Activated B cell treated with CpG ODN at 0.5 μM for 24 hours (primary cell): ENCODE results near the gene COPS4. TPM values are rescaled to one million over a fixed set of nuclear protein-coding genes. Genes with fewer than 3 reads are reported as not detected.
"Not testable (repeated sequence)": the region's sequence is repeated elsewhere in the genome, so short reads cannot be mapped to it uniquely, and the experiment has no call there.

Experiments used
- ATAC-seq: fragments of 200-7000 bp; cut with Tn5 transposase; one replicate; pipeline ENCODE4 v1.10.0; 2021; ENCODE audit warnings: low read depth, mild to moderate bottlenecking, moderate library complexity
- CTCF ChIA-PET: fragments of 350-600 bp; sonication (Branson Sonifier 250); formaldehyde crosslinking; loops from one replicate; lab custom pipeline; 2021; ENCODE audit warnings: antibody characterized with exemption; lab: Charles Lee
- POLR2A ChIA-PET: fragments of 350-600 bp; sonication (Branson Sonifier 250); formaldehyde crosslinking; loops from one replicate; lab custom pipeline; 2021; ENCODE audit warnings: antibody characterized with exemption; lab: Charles Lee
- DNase-seq: peaks from one replicate; pipeline ENCODE4 v3.0.0; 2022
- H3K27ac Mint-ChIP-seq: one replicate; pipeline ENCODE4 v1.8.0; 2020; ENCODE audit warnings: mixed read lengths
- H3K27me3 Mint-ChIP-seq: one replicate; pipeline ENCODE4 v1.8.0; 2021; ENCODE audit warnings: mixed read lengths
- H3K36me3 Mint-ChIP-seq: one replicate; pipeline ENCODE4 v1.8.0; 2021; ENCODE audit warnings: low read depth, mixed read lengths
- H3K4me1 Mint-ChIP-seq: one replicate; pipeline ENCODE4 v1.8.0; 2021; ENCODE audit warnings: mixed read lengths
- H3K4me3 Mint-ChIP-seq: one replicate; pipeline ENCODE4 v1.8.0; 2020; ENCODE audit warnings: mild to moderate bottlenecking, mixed read lengths
- H3K9me3 Mint-ChIP-seq: one replicate; pipeline ENCODE4 v1.8.0; 2020; ENCODE audit warnings: mixed read lengths
- intact Hi-C: fragments of 100-400 bp; cut with micrococcal nuclease; formaldehyde crosslinking; loops from one replicate; pipeline ENCODE4 v1.15.1; 2024
- total RNA-seq: library from RNA; stranded (reverse); gene quantifications from 2 replicates; pipeline ENCODE4 v1.2.3, GENCODE V29; 2022
- TF ChIP-seq, protein P1 (sequence below): fragments of 200-600 bp; IDR thresholded peaks from one replicate; pipeline ENCODE4 v1.8.0; 2022; ENCODE audit warnings: antibody characterized with exemption, mild to moderate bottlenecking

COPS4 gene
- total RNA-seq, 1 donor from 2014 or later = 36.7 TPM

DNA sequence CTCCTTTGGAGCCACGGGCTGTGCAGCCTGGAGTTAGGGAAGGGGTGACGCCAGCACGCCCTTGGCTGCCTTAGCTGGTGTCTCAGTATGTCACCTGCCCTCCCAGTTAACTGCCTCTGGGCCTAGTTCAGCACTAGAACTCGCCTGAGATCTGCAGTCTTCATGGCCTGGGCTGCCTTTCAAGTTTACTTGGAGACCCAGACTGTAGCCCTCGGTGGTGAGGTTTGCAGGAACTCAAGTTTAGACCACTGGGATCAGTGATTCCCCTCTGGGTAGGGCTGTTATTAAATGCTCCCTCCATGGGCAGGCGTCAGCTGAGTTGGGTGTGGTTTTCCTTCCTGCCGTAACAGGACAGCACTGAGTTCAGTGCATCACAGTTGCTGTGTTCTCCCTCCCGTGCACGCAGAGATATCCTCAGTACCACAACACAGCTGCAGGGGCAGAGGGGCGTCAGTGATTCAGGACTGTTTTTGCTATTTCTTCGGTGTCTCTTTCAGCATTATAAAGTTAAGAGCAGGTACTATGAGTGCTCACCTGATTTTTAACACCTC, 49.0 kb downstream of the COPS4 start:
- intact Hi-C loops = loop anchor here (1.0 to 2.0 kb wide), 6 partner anchors 10 to 176 kb away; no protein-coding TSS in a partner anchor
- DNase-seq (peak; percentile 33), ATAC-seq (peak; percentile 96)
- peaks cover 5% of the 10 kb centered on the region for H3K9me3 Mint-ChIP-seq
- no peaks in the 10 kb centered on the region for H3K27me3 Mint-ChIP-seq
- peaks cover 50% of the 10 kb centered on the region for H3K4me1 Mint-ChIP-seq
- H3K36me3 Mint-ChIP-seq = peaks cover 36% of the 10 kb centered on the region
- POLR2A ChIA-PET = interaction anchor here (0.5 to 2.5 kb wide), 11 partner anchors 8 to 780 kb away, joined by 3 to 17 read pairs (median 7); partner anchors contain the start of gene COQ2
- peak overlapping the region; percentile 90 for H3K27ac Mint-ChIP-seq
- peak overlapping the region; percentile 57 for H3K4me3 Mint-ChIP-seq
- CTCF ChIA-PET = interaction anchor here (1.1 to 3.0 kb wide), 10 partner anchors 9 to 198 kb away, joined by 3 to 20 read pairs (median 5); no protein-coding TSS in a partner anchor
- TF ChIP-seq, protein P1, sequence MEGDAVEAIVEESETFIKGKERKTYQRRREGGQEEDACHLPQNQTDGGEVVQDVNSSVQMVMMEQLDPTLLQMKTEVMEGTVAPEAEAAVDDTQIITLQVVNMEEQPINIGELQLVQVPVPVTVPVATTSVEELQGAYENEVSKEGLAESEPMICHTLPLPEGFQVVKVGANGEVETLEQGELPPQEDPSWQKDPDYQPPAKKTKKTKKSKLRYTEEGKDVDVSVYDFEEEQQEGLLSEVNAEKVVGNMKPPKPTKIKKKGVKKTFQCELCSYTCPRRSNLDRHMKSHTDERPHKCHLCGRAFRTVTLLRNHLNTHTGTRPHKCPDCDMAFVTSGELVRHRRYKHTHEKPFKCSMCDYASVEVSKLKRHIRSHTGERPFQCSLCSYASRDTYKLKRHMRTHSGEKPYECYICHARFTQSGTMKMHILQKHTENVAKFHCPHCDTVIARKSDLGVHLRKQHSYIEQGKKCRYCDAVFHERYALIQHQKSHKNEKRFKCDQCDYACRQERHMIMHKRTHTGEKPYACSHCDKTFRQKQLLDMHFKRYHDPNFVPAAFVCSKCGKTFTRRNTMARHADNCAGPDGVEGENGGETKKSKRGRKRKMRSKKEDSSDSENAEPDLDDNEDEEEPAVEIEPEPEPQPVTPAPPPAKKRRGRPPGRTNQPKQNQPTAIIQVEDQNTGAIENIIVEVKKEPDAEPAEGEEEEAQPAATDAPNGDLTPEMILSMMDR = no peak

DNA sequence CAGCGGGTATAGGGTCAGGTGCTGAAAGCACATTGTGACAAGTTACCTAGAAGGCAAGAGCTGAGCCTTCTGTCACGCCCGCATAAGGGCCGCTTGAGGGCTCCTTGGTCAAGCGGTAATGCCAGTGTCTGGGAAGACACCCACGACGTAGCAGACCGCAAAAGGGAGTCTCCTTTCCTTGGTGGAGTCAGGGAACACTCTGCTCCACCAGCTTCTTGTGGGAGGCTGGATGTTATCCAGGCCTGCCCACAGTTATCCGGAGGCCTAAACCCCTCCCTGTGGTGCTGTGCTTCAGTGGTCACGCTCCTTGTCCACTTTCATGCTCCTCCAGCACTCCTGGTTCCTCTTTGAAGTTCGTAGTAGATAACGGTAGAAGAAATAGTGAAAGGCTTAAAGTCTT, 50.0 kb downstream of the COPS4 start:
- ChIA-PET POLR2A (interaction anchor here (0.6 to 2.5 kb wide), 6 partner anchors 9 to 199 kb away, joined by 3 to 17 read pairs (median 6); partner anchors contain the start of gene COQ2), CTCF (interaction anchor here (1.2 to 3.0 kb wide), 7 partner anchors 10 to 197 kb away, joined by 3 to 20 read pairs (median 9); no protein-coding TSS in a partner anchor)
- ATAC-seq, DNase-seq, H3K9me3 Mint-ChIP-seq, H3K27me3 Mint-ChIP-seq, H3K4me3 Mint-ChIP-seq: not testable (repeated sequence)
- intact Hi-C loops = loop anchor here (1.0 to 2.0 kb wide), 6 partner anchors 11 to 175 kb away; no protein-coding TSS in a partner anchor
- Mint-ChIP-seq H3K27ac (peak overlapping the region; percentile 42), H3K36me3 (peaks cover 46% of the 10 kb centered on the region), H3K4me1 (peaks cover 46% of the 10 kb centered on the region)

DNA sequence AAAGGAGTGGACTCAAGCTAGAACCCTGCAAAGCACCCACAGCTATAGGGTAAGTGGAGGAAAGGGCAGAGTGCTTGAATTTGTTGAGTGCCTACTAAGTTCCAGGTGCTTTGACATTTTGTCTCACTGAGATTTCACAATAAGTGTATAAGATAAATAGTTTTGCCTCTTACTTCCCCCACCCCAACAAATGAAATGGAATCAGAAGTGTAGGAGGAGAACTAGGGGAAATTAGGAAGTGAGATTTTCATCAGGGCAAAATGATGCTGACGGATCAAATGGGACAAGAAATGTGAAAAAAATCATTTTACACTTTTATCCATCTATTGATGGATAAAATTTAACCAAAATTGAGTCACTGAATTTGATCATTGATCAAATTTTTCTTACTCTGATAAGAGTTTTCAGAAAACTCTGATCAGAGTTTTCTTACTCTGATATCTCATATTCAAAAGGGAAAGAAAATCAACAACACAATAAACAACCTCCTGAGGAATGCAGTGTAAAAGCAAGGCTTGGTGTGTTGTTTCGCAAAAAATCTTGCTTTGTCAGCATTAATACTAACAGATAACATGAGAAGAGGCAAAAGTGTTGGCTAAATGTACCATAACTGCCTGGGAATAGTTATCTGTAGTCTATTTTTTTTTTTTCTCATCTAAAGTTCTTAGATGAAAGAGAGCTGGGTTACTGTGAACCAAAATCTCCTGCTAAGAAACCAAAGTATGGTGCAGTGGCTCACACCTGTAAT, 54.6 kb downstream of the COPS4 start:
- H3K27ac Mint-ChIP-seq = peak overlapping the region; percentile 64
- H3K4me1 Mint-ChIP-seq = peaks cover 25% of the 10 kb centered on the region
- no peak overlapping the region for H3K4me3 Mint-ChIP-seq
- H3K27me3 Mint-ChIP-seq = no peaks in the 10 kb centered on the region
- TF ChIP-seq, protein P1 = no peak
- POLR2A ChIA-PET = interaction anchor here (0.7 kb wide), 1 partner anchor 13 kb away, joined by 4 read pairs; no protein-coding TSS in a partner anchor
- H3K9me3 Mint-ChIP-seq = no peaks in the 10 kb centered on the region
- peaks cover 87% of the 10 kb centered on the region for H3K36me3 Mint-ChIP-seq
- intact Hi-C loops = no loop called here
- no peak for DNase-seq
- CTCF ChIA-PET = interaction anchor here (2.2 kb wide), 1 partner anchor 14 kb away, joined by 8 read pairs; no protein-coding TSS in a partner anchor
- ATAC-seq = no peak

DNA sequence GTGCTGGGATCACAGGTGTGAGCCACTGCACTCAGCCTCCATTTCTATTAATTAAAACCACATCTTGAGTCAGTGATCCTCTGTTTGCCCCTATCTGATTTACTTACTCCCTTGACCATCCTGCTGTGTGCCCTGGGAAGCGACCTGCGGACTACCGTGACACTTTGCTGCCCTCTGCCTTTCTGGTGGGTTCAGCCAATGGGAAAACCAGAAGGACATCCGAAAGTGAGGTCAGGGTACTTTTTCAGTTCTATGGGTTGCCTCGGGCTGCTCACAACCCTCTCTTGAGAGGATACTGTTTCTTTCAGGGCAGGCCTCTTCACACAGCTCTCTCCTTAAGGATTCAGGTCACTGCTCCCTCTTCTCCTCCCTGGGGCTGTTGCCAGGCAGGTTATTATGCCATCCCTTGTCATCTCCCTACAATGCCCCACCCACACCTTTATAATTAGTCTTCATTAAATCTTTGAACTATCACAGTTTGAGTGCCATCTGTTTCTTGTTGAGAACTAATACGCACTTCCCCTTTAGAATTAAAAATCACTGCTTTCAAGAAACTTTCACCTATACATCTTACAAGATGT, 58.2 kb downstream of the COPS4 start:
- H3K36me3 Mint-ChIP-seq = peaks cover 93% of the 10 kb centered on the region
- ChIA-PET POLR2A (no interaction called here), CTCF (interaction anchor here (1.1 to 5.8 kb wide), 3 partner anchors 17 to 174 kb away, joined by 3 to 21 read pairs (median 5); no protein-coding TSS in a partner anchor)
- H3K27ac Mint-ChIP-seq = peak overlapping the region; percentile 76
- ATAC-seq = no peak
- no peak overlapping the region for H3K4me3 Mint-ChIP-seq
- peaks cover 32% of the 10 kb centered on the region for H3K4me1 Mint-ChIP-seq
- no peaks in the 10 kb centered on the region for H3K9me3 Mint-ChIP-seq
- TF ChIP-seq, protein P1 = no peak
- DNase-seq = no peak
- H3K27me3 Mint-ChIP-seq = no peaks in the 10 kb centered on the region
- intact Hi-C loops = no loop called here

DNA sequence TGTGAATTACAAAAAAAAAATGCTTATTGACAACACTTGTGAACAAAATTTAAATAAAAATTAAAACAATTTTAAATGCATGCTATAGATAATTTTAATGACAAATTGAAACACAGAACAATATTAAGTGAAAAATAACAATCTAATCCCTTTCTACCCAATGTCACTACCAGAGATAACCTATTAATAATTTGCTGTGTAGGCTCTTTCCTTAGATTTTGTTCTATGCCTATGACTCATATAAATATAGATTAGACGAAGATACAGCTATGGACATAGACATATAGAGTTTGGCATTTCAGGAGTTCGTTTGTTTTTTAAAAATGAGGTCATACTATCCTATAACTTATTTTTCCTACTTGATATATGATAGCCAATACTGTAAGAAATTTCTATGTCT, 61.4 kb downstream of the COPS4 start:
- Mint-ChIP-seq H3K9me3 (no peaks in the 10 kb centered on the region), H3K27ac (peak overlapping the region; percentile 67), H3K36me3 (peaks cover 90% of the 10 kb centered on the region), H3K4me3 (no peak overlapping the region), H3K27me3 (no peaks in the 10 kb centered on the region), H3K4me1 (peaks cover 40% of the 10 kb centered on the region)
- TF ChIP-seq, protein P1 = no peak
- POLR2A ChIA-PET = interaction anchor here (0.5 to 3.1 kb wide), 4 partner anchors 13 to 450 kb away, joined by 4 to 17 read pairs (median 6); no protein-coding TSS in a partner anchor
- ATAC-seq = no peak
- CTCF ChIA-PET = interaction anchor here (0.7 to 5.8 kb wide), 4 partner anchors 12 to 164 kb away, joined by 4 to 21 read pairs (median 5); no protein-coding TSS in a partner anchor
- intact Hi-C loops = no loop called here
- no peak for DNase-seq
